HG02973 (cell line): ENCODE results near the gene CPE.

ENCODE experiments used
- ATAC-seq: cut with Tn5 transposase; IDR thresholded peaks from one replicate; pipeline ENCODE4 v1.9.1; 2021; ENCODE audit warnings: moderate library complexity; ENCODE audit not compliant: unreplicated experiment

CPE gene

DNA sequence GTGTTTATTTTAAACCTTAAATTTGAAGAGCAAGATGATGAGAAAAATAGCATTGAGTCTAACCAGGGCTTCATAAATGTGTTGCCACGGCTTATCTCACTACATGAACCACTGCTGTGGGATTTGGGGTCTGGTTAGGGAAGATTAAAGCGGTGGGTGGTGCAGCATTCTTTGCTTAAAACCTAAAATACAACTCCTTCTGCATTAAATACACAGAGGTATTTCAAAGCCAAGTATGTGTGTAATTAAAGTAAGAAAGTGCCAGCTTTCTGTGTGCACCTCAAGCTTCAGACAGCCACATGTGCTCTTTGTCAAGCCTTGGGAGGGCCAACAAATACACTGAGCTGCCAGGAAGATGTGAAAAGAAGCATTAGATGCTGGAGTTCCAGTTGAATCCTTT is 128.0 kb downstream of the CPE start:
- ATAC-seq = no peak

DNA sequence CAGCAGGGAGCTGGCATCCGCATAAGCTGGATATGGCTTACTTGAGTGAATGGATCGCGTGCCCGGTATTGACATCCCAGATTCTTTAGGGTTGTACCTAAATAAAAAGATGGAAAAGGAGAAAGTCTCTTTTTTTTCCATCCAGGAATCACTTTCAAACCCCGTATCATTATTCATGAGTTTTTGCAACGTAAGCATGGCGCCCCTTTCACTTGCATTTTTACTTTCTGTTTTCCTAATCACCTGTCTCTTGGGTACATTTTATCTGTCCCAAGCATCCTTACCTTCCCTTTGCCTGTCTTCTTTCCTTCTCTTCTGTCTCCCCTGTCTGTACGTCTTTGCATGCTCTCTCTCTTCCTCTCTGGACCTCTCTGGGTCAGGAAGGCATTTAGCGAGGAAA is 128.6 kb downstream of the CPE start:
- ATAC-seq = no peak

DNA sequence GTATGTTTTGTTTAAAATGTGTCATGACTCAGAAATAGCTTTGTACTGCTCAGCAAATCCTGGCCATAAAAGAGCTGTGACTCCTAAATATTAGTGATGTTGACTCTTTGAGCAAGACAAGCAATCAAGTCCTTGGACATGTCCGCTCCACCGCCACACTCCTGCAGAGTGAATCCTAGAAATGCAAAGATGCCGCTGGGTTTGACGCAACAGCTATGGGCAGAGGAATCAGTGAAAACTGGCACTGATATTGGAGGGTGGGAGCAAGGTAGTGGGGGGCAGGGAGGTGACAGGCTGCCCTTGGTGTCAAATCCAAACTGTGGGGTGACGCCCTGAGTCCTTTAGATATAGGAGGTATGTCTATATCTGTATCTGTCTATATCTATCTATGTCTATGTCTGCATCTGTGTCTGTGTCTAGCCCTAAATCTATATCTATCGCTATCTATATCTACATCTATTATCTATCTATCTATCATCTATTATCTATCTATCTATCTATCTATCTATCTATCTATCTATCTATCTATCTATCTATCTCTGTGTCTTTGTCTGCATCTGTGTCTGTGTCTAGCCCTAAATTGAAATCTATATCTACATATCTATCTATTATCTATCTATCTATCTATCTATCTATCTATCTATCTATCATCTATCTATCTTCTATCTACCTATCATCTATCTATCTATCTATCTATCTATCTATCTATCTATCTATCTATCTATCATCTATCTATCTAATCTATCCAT is 129.7 kb downstream of the CPE start:
- ATAC-seq = no peak

DNA sequence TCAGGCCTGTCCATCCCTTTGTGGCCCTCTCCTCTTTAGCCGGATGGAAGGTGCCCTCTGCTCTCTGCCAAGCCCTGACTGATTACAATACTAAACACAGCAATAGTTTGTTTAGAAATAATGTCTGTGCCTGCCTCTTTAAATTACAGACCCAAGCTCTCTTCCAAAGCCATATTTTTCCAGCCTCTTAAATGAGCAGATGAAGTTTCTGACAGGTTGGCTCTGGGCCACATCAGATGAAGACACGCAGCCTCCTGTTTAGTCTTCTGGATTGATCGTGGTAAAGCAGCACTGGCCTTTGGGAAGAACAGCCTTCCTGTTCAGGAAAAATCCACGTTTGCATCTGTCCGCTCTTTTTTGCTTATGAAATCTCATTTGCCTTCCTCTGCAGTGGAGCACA is 133.6 kb downstream of the CPE start:
- ATAC-seq = no peak

DNA sequence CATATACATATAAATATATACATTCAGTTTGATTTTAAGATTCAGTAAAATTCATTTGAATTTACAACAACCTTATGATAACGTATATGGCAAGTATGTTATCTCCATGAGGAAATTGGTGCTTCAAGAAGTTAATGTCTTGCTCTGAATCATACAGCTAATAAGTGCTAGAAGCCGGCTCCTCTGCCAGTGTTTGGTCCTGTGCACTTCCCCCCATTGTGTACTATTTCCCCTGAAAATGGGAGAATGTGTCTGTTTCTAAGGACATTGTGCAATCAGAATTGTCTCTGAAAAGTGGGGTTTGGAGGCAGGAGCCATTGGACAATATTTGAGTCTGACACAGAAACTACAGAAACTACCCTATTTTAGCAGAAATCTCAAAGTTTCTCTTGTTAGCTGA is 135.9 kb downstream of the CPE start:
- ATAC-seq = no peak

DNA sequence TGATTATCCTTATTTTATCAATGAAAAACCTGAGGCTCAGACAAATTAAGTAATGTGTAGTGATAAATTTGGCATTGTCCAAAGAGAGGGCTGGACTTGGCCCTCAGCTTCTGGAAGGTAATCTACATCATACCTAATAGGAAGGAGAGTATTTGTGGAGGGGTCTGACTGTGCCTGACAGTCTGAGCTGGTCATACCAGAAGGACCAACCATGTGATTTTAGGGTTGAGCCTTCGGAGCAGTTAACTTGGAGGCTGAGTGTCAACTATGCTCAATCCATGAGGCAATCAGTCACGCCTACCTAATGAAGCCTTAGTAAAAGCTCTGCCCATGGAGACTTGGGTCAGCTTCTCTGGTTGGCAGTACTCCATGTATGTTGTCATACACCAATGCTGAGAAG is 136.4 kb downstream of the CPE start:
- no peak for ATAC-seq

DNA sequence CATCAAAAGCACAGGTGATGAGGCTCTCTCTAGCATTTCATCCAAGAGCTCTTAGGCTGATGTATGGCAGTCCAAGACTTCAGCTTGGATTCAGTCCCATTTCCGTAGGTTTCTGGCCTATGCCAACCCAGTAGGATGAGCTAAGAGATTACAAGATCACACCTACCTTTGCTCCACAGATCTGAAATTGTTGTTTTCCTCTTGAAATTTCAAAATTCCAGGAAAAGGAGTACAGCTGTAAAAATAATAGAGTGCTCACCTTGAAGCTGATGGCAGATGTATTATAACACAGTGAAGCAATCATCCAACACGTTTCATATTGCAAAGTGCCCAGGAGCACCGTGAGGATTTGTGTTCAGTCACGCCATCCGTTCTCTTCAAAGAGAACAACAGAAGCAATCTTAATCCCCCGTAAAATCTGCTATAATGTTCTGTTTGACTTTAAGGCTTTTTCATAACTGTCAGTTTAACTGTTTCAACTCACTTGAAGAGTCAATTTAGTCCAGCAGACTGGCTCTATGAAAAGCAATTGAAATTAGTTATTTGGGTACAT is 137.5 kb downstream of the CPE start:
- ATAC-seq = no peak

DNA sequence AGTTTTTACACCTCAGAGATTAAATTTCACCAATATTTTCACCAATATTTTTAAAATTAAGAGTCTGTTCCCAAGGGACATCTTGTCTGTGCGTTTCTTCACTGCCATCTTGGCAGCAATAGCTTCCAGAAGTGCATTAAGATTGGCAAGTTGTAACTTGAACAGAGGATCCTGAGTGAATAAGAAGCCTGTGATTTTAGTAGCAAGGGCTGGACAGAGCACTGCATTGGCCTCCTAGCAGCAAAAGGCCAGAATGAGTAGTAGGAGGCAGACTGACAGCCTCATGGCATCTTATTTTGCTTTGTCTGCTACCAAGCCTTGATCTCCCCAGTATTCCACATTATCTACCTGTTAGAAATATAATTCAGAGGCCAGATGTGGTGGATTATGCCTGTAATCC is 138.4 kb downstream of the CPE start:
- no peak for ATAC-seq

DNA sequence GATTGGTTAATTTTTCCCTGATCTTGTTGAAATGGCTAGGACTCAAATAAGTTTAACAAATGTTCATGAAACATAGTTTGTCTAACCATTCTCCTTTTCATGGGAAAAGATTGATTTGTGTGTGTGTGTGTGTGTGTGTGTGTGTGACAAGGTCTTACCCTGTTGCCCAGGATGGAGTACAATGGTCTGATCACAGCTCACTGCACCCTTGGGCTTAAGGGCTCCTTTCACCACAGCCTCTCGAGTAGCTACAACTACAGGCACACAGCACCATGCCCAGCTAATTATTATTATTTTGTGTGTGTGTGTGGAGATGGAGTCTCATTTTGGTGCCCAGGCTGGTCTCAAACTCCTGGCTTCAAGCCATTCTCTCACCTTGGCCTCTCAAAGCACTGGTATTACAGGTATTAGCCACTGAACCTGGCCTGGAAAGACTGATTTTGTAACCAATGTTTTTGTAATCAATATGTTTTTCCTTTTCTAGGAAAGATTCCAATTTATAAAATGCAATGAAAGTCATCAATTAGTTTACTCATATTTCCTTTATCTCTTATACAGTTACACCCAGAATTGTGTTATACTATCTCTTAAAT is 139.3 kb downstream of the CPE start:
- ATAC-seq = no peak

DNA sequence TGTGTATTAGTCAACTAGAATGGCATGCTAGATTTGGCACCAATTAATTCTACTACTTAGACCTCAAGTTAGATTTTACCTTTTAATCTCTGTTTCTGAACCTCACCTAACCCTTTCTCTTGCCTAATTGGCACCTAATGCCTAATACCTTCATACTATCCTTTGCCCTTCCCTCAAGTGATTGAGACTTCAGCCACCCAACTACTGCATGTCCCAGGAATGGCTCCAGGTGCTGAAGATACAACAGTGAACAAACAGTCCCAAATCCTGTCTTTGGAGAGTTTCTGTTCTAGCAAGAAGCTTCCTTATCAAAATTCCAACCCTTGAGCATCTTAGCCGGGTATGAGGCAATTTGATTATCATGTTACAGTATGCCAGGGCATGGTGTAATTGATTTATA is 139.9 kb downstream of the CPE start:
- ATAC-seq = no peak

DNA sequence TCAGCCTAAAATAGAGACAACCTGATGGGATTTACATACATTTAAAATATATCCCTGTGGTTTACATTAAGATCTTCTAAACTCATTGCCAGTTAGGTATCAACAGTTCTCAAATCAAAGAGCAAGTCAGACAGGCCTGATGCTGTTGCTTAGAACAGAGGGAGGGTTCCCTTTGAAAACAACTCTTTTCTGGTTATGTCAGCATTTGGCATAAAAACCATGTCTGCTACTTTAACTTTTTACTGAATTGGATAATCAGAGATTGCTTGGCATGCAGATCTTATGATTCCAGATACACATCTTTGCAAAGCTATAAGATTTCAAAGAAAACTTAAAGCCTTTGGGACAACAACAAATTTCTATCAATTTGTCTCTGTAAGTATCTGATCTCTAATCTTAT is 140.8 kb downstream of the CPE start:
- ATAC-seq = no peak

DNA sequence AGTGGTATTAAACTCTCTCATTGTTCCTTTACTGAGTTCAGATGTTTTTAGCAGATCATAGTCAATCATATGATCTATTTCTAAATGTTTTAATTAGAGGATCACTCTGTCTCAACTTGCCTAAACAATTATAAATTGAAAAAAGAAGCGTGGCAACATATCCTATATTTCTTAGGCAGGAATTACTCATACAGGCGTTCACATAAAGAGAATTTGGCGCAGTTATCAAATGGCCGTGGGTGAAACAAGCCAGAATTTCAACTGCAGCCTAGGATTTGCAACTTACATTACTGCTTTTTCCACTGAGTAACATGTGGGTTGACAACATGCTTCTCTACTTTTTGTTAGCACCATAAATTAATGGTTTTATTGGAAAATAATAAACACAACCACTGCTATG is 141.3 kb downstream of the CPE start:
- no peak for ATAC-seq

DNA sequence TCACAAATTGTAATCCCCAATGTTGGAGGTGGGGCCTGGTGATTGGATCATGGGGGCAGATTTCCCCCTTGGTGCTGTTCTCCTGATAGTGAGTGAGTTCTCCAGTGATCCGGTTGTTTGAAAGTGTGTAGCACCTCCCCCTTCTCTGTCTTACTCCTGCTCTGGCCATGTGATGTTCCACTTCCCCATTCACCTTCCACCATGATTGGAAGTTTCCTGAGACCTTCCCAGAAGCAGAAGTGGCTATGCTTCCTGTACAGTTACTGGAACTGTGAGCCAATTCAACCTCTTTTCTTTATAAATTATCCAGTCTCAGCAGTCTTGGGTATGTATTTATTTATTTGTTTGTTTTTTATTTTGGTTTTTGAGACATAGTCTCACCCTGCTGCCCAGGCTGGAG is 143.2 kb downstream of the CPE start:
- no peak for ATAC-seq

DNA sequence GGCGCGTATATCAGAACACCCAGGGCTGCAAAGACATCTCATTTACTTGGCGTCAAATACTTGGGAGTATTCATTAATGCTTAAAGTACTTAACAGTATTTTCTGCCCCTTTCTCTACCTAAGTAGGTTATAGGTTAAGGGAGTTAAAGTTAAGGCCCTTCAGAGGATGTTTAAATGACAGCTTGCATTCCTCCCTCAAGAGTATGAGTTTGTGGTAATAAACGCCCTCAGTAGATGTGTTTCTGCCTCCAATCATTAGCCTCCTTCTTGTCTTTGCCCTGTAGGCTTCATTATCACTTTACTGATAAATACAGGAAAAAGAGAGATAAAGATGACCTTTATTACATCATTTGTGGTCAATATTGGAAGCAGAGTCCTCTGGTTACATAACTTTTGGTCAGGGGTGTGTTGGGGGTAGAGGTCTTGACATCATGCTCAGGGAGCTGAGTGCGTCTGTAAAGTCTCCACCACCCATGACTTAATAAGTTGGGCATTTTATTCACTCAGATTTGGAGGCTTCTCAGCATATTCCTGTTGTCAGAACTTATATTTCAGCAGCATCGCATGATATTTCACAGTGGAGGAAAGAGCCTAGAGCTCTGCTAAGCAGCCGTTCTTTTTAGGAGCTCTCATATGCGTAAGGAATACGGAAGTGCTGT is 145.9 kb downstream of the CPE start:
- no peak for ATAC-seq

DNA sequence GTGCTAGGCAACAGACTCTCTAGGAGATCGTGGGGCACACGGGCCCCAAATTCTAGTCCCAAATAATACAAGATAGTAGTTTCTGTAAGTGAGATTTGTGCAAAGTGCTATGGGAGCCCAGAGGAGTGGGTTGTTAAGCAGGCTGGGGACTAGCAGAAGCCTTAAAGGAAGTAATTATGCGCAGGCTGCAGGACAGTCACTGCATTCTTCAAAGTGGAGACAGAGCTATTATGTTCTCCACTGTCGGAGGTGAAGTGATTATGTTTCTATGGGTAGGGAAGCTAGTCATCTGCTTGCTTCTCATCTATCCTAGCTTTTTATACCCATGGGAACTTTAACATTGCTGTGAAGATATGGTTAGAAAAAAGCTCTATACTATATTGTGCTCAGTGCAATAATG is 154.2 kb downstream of the CPE start:
- ATAC-seq = no peak

DNA sequence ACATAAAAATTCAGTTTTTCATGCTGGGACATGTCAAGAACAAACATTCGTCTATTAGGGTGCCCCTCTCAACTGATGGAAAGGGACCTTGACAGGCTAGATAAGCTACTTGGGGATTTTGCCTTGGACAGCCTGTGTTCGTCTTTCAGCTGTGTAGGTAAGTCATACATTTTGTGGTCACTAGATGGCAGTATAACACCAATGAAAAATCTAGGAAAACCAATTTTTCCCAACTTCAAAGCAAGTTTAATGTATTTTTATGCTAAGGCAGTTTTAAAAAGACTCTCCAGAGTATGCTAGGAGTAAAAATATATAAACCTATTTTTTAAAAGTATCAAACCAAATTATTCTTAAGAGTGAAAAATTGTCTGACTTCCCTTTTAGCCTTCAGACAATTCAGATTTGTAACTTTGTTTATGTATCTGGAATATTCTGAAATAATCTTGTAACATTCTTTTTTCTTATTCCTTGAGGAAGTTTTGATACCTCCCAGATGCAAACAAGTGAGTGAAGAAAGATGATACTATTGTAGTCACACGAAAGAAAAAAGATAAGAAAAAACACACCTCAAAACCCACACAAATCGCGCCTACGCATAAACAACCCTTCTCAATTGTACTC is 158.3 kb downstream of the CPE start:
- ATAC-seq = peak; percentile 58

DNA sequence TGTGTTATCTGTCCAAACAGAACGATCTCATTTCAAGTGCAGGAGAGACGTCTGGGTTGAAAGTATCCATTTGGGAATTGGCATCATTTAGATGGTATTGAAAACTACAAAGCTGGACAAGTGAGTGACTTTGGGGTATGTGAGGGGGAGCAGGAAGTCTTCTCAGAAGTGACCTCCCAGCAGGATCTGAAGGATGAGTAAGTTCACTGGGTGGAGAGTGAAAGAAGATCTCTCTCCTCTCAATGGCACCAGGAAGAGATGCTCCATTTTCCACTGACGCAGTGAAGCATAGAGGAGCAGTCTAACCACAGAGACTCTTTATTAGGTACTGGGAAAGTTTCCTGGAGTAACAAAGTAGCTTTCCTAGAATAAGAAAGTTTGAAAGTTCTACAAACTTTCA is 161.0 kb downstream of the CPE start:
- ATAC-seq = no peak

DNA sequence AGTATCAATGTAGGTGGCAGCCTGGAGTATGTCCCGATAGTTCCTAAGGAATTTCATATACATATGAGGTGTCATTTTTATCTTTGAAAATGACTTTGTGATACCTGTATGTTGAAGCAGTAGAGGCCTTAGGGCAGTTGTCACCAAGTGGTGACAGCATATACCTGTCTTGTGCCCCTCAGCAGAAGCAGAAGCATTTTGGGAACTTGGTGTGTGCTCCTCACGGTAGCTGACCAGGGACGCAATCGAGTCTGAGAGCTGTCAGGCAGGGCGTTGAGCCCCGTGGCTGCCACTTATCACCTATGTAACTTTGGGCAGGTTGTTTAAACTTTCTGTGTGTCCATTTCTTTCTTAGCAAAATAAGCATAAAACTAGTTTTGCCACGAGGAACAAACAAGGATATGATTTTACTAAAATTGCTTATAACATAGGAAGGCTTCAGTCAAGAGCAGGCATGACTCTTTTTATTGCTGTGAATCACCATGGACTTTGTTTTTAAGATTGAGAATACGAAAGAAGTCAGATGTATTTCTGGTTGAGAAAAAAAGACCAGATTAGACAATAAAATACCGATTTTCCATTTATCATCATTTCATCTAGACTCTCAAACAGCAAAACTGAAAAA is 161.5 kb downstream of the CPE start:
- no peak for ATAC-seq

DNA sequence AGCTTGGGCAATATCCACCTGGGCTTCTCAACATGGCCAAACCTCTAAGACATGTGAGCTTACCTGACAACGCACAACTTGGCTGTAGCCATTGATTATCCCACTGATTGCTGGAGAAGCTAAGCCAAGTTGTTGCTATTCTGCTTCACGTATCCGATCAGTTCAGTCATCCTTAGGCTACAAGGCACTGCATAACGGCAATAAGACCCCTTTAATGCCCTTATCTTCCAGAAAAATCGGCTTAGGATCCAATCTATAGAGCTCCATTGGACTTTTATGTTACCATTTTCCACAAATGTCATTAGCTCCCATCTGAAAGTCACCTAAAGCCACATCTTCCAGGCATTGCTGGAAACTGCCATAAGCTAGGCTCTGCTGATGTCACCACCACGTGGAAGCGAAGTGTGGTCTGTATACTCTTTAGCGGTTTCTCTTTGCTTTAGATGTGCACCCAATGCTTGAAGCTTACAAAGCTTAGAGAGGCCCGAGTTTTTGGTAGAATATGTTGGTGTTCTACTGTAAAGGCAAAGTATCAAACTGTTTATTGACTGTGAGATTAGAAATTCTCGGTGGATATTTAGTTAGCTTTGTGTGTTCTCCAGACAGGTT is 163.1 kb downstream of the CPE start:
- no peak for ATAC-seq

DNA sequence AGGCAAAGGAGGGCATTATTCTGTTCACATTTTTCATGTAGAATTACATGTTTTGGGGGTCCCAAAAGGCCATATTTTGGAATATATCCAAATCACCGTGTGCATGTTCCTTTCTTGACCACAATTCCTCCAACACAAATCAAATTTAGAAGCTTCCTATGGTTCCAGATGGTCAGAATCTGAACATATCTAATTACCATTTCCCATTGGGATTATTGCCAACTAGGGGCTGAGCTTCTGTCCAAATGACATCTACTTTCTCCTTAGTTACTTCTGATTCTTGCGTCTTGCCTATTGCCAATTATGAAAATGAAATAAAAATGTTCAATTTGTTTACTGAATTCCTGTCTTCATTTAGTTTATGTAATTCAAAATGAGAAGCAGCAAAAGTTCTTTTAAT is 163.7 kb downstream of the CPE start:
- no peak for ATAC-seq
